ENCODE measurements around the gene TMEM259.

Gene TMEM259

GRCh38 chr19:964116-964520 lies 56.8 kb downstream of the TMEM259 start:
- H3K14ac ChIP-seq (ENCODE audit: low read length in 2 of 2): peak overlapping the region in 1 of 2 experiments; percentile 63
- no peak overlapping the region for H2AK5ac ChIP-seq (ENCODE audit: low read length, severe bottlenecking)
- H2BK5ac ChIP-seq (ENCODE audit: low read depth, low read length, poor library complexity, severe bottlenecking): no peak overlapping the region
- H3K9me3 ChIP-seq (ENCODE audit: control insufficient read depth, low read length): no peaks in the 10 kb centered on the region
- H3K4me2 ChIP-seq (ENCODE audit: low read length, poor library complexity, severe bottlenecking): no peak overlapping the region
- H3K36me3 ChIP-seq (ENCODE audit: control insufficient read depth in 1 of 2, insufficient read depth in 2 of 2, low read depth in 1 of 2, low read length in 2 of 2): peaks cover 66 to 91% of the 10 kb centered on the region in 2 experiments
- H3K27ac ChIP-seq (ENCODE audit: low read length, poor library complexity, severe bottlenecking): peak overlapping the region; percentile 22
- H2BK15ac ChIP-seq (ENCODE audit: low read depth, poor library complexity, severe bottlenecking): no peak overlapping the region
- H4K91ac ChIP-seq (ENCODE audit: low read length): peak overlapping the region; percentile 65
- peaks cover 48% of the 10 kb centered on the region for H3K4me1 ChIP-seq (ENCODE audit: control insufficient read depth, insufficient read depth, low read depth, low read length)
- H3K18ac ChIP-seq (ENCODE audit: low read depth in 1 of 2, low read length in 2 of 2): peak overlapping the region in 1 of 2 experiments; percentile 49
- DNase-seq: no peak
- peaks cover 26% of the 10 kb centered on the region for H3K79me1 ChIP-seq (replicated peaks; ENCODE audit: low read length, poor library complexity, severe bottlenecking)
- H2AFZ ChIP-seq (ENCODE audit: low read depth, low read length): no peak overlapping the region
- 97% methylated on average over 16 of the region's 16 CpGs for WGBS
- peak overlapping the region in 1 of 2 experiments; percentile 37 for H3K4ac ChIP-seq (ENCODE audit: low read depth in 1 of 2, low read length in 2 of 2)
- no peak overlapping the region for H3K9ac ChIP-seq (ENCODE audit: low read length)
- H3K27me3 ChIP-seq (ENCODE audit: control insufficient read depth in 1 of 2, insufficient read depth in 1 of 2, low read length in 2 of 2): no peaks in the 10 kb centered on the region
- no peak overlapping the region for H3K23ac ChIP-seq (ENCODE audit: low read length in 2 of 2)
- no peak overlapping the region for H3K4me3 ChIP-seq (ENCODE audit: insufficient read depth in 1 of 2, low read depth in 1 of 2, low read length in 2 of 2)
- peak overlapping the region; percentile 27 for H4K8ac ChIP-seq (ENCODE audit: low read length)
- peak overlapping the region in 1 of 2 experiments; percentile 12 for H2BK12ac ChIP-seq (ENCODE audit: low read length in 2 of 2)
- no peak overlapping the region for H2BK120ac ChIP-seq (ENCODE audit: low read depth, low read length)

- Histone ChIP-seq H4K8ac (ENCODE audit: low read length) (peak overlapping the region; percentile 92), H3K18ac (ENCODE audit: low read depth in 1 of 2, low read length in 2 of 2) (peak overlapping the region; percentile 14 to 95), H4K91ac (ENCODE audit: low read length) (peak overlapping the region; percentile 83), H3K4me3 (ENCODE audit: insufficient read depth in 1 of 2, low read depth in 1 of 2, low read length in 2 of 2) (no peak overlapping the region), H2BK120ac (ENCODE audit: low read depth, low read length) (peak overlapping the region; percentile 57), H3K4me2 (ENCODE audit: low read length, poor library complexity, severe bottlenecking) (no peak overlapping the region), H3K36me3 (ENCODE audit: control insufficient read depth in 1 of 2, insufficient read depth in 2 of 2, low read depth in 1 of 2, low read length in 2 of 2) (peaks cover 64 to 90% of the 10 kb centered on the region in 2 experiments), H3K9ac (ENCODE audit: low read length) (no peak overlapping the region), H2BK5ac (ENCODE audit: low read depth, low read length, poor library complexity, severe bottlenecking) (no peak overlapping the region), H3K4ac (ENCODE audit: low read depth in 1 of 2, low read length in 2 of 2) (peak overlapping the region; percentile 71 to 95), H3K4me1 (ENCODE audit: control insufficient read depth, insufficient read depth, low read depth, low read length) (peaks cover 51% of the 10 kb centered on the region), H3K14ac (ENCODE audit: low read length in 2 of 2) (peak overlapping the region in 1 of 2 experiments; percentile 28), H2AFZ (ENCODE audit: low read depth, low read length) (no peak overlapping the region), H2BK12ac (ENCODE audit: low read length in 2 of 2) (peak overlapping the region in 1 of 2 experiments; percentile 45), H3K79me1 (replicated peaks; ENCODE audit: low read length, poor library complexity, severe bottlenecking) (peaks cover 24% of the 10 kb centered on the region), H2AK5ac (ENCODE audit: low read length, severe bottlenecking) (no peak overlapping the region), H3K27ac (ENCODE audit: low read length, poor library complexity, severe bottlenecking) (peak overlapping the region; percentile 22), H3K27me3 (ENCODE audit: control insufficient read depth in 1 of 2, insufficient read depth in 1 of 2, low read length in 2 of 2) (no peaks in the 10 kb centered on the region), H2BK15ac (ENCODE audit: low read depth, poor library complexity, severe bottlenecking) (peak overlapping the region; percentile 98), H3K23ac (ENCODE audit: low read length in 2 of 2) (no peak overlapping the region), H3K9me3 (ENCODE audit: control insufficient read depth, low read length) (no peaks in the 10 kb centered on the region)
- WGBS: 83% methylated on average over 11 of the region's 11 CpGs
- DNase-seq: no peak
These were observed 57.4 kb downstream of the TMEM259 start for GRCh38 chr19:963486-963951.

- 86% methylated on average over 31 of the region's 31 CpGs for WGBS
- H3K27ac ChIP-seq (ENCODE audit: low read length, poor library complexity, severe bottlenecking): peak overlapping the region; percentile 21
These were observed 58.1 kb downstream of the TMEM259 start for GRCh38 chr19:962683-963400.

GRCh38 chr19:961866-962620 lies 58.9 kb downstream of the TMEM259 start:
- peaks cover 24% of the 10 kb centered on the region for H3K79me1 ChIP-seq (replicated peaks; ENCODE audit: low read length, poor library complexity, severe bottlenecking)
- H3K27me3 ChIP-seq (ENCODE audit: control insufficient read depth in 1 of 2, insufficient read depth in 1 of 2, low read length in 2 of 2): no peaks in the 10 kb centered on the region
- WGBS: 48% methylated on average over 10 of the region's 14 CpGs
- DNase-seq: peak; percentile 83
- H2AK5ac ChIP-seq (ENCODE audit: low read length, severe bottlenecking): peak overlapping the region; percentile 82
- peak overlapping the region; percentile 60 for H2BK15ac ChIP-seq (ENCODE audit: low read depth, poor library complexity, severe bottlenecking)
- H3K23ac ChIP-seq (ENCODE audit: low read length in 2 of 2): peak overlapping the region in 1 of 2 experiments; percentile 70
- peaks cover 54% of the 10 kb centered on the region for H3K4me1 ChIP-seq (ENCODE audit: control insufficient read depth, insufficient read depth, low read depth, low read length)
- peak overlapping the region; percentile 52 for H4K8ac ChIP-seq (ENCODE audit: low read length)
- H2BK5ac ChIP-seq (ENCODE audit: low read depth, low read length, poor library complexity, severe bottlenecking): no peak overlapping the region
- no peak overlapping the region for H2AFZ ChIP-seq (ENCODE audit: low read depth, low read length)
- no peak overlapping the region for H3K4me3 ChIP-seq (ENCODE audit: insufficient read depth in 1 of 2, low read depth in 1 of 2, low read length in 2 of 2)
- no peaks in the 10 kb centered on the region for H3K9me3 ChIP-seq (ENCODE audit: control insufficient read depth, low read length)
- no peak overlapping the region for H3K27ac ChIP-seq (ENCODE audit: low read length, poor library complexity, severe bottlenecking)
- H4K91ac ChIP-seq (ENCODE audit: low read length): peak overlapping the region; percentile 65
- peak overlapping the region; percentile 85 to 92 for H3K18ac ChIP-seq (ENCODE audit: low read depth in 1 of 2, low read length in 2 of 2)
- peak overlapping the region in 1 of 2 experiments; percentile 76 for H3K14ac ChIP-seq (ENCODE audit: low read length in 2 of 2)
- peak overlapping the region; percentile 39 for H2BK120ac ChIP-seq (ENCODE audit: low read depth, low read length)
- peak overlapping the region; percentile 43 to 77 for H3K4ac ChIP-seq (ENCODE audit: low read depth in 1 of 2, low read length in 2 of 2)
- peaks cover 54 to 82% of the 10 kb centered on the region in 2 experiments for H3K36me3 ChIP-seq (ENCODE audit: control insufficient read depth in 1 of 2, insufficient read depth in 2 of 2, low read depth in 1 of 2, low read length in 2 of 2)
- H3K9ac ChIP-seq (ENCODE audit: low read length): no peak overlapping the region
- H2BK12ac ChIP-seq (ENCODE audit: low read length in 2 of 2): peak overlapping the region; percentile 45 to 60
- H3K4me2 ChIP-seq (ENCODE audit: low read length, poor library complexity, severe bottlenecking): no peak overlapping the region

More at GRCh38 chr19:962683-963400, 58.1 kb downstream of the TMEM259 start:
- no peak overlapping the region for H3K9ac ChIP-seq (ENCODE audit: low read length)
- no peak for DNase-seq
- no peaks in the 10 kb centered on the region for H3K27me3 ChIP-seq (ENCODE audit: control insufficient read depth in 1 of 2, insufficient read depth in 1 of 2, low read length in 2 of 2)
- no peak overlapping the region for H3K4me3 ChIP-seq (ENCODE audit: insufficient read depth in 1 of 2, low read depth in 1 of 2, low read length in 2 of 2)
- H3K14ac ChIP-seq (ENCODE audit: low read length in 2 of 2): no peak overlapping the region
- H2BK5ac ChIP-seq (ENCODE audit: low read depth, low read length, poor library complexity, severe bottlenecking): no peak overlapping the region
- peak overlapping the region; percentile 92 for H4K8ac ChIP-seq (ENCODE audit: low read length)
- H3K79me1 ChIP-seq (replicated peaks; ENCODE audit: low read length, poor library complexity, severe bottlenecking): peaks cover 24% of the 10 kb centered on the region
- H3K4ac ChIP-seq (ENCODE audit: low read depth in 1 of 2, low read length in 2 of 2): peak overlapping the region; percentile 86 to 95
- H2AFZ ChIP-seq (ENCODE audit: low read depth, low read length): no peak overlapping the region
- H3K9me3 ChIP-seq (ENCODE audit: control insufficient read depth, low read length): no peaks in the 10 kb centered on the region
- H3K18ac ChIP-seq (ENCODE audit: low read depth in 1 of 2, low read length in 2 of 2): peak overlapping the region; percentile 14 to 95
- H3K36me3 ChIP-seq (ENCODE audit: control insufficient read depth in 1 of 2, insufficient read depth in 2 of 2, low read depth in 1 of 2, low read length in 2 of 2): peaks cover 60 to 85% of the 10 kb centered on the region in 2 experiments
- H3K23ac ChIP-seq (ENCODE audit: low read length in 2 of 2): no peak overlapping the region
- H2BK12ac ChIP-seq (ENCODE audit: low read length in 2 of 2): peak overlapping the region; percentile 19 to 87
- peak overlapping the region; percentile 83 for H4K91ac ChIP-seq (ENCODE audit: low read length)
- peak overlapping the region; percentile 66 for H2BK120ac ChIP-seq (ENCODE audit: low read depth, low read length)
- H3K4me1 ChIP-seq (ENCODE audit: control insufficient read depth, insufficient read depth, low read depth, low read length): peaks cover 48% of the 10 kb centered on the region
- no peak overlapping the region for H3K4me2 ChIP-seq (ENCODE audit: low read length, poor library complexity, severe bottlenecking)
- H2BK15ac ChIP-seq (ENCODE audit: low read depth, poor library complexity, severe bottlenecking): peak overlapping the region; percentile 98
- peak overlapping the region; percentile 64 for H2AK5ac ChIP-seq (ENCODE audit: low read length, severe bottlenecking)

All from mesenchymal stem cell (in vitro differentiated cells and primary cell).